ENCODE results near the gene NCAPH2. TPM values are rescaled to one million over a fixed set of nuclear protein-coding genes. Genes with fewer than 3 reads are reported as not detected.

The NCAPH2 gene
- total RNA-seq, 1 experiment from 2014 or later: 51.8 TPM

- no peak for DNase-seq (ENCODE audit: low spot score)
Observed at GRCh38 chr22:50571264-50572175, 63.5 kb downstream of the NCAPH2 start.

GRCh38 chr22:50572965-50573364, 64.9 kb downstream of the NCAPH2 start:
- no peak for DNase-seq (ENCODE audit: low spot score)

- DNase-seq (ENCODE audit: low spot score): no peak
Observed at GRCh38 chr22:50573491-50574382, 65.7 kb downstream of the NCAPH2 start.

- DNase-seq (ENCODE audit: low spot score): no peak
Observed at GRCh38 chr22:50574383-50574755, 66.3 kb downstream of the NCAPH2 start.

Other genes starting within 250 kb of the NCAPH2 start
- 31.4 and 32.2 TPM in 2 replicates for gene MAPK12, start 246.5 kb upstream of the NCAPH2 start, total RNA-seq (2014; rRNA removed; shearing (Covaris generic))
- 13.4 and 15.4 TPM in 2 replicates for gene MAPK11, start 237.8 kb upstream of the NCAPH2 start, total RNA-seq (2014; rRNA removed; shearing (Covaris generic))
- 64.9 and 65.0 TPM in 2 replicates for gene PLXNB2, start 200.6 kb upstream of the NCAPH2 start, total RNA-seq (2014; rRNA removed; shearing (Covaris generic))
- gene DENND6B, start 181.2 kb upstream of the NCAPH2 start, total RNA-seq (2014; rRNA removed; shearing (Covaris generic)): 1.2 and 2.9 TPM in 2 replicates
- gene PPP6R2, start 164.9 kb upstream of the NCAPH2 start, total RNA-seq (2014; rRNA removed; shearing (Covaris generic)): 28.0 and 36.6 TPM in 2 replicates
- gene SBF1, start 33.2 kb upstream of the NCAPH2 start, total RNA-seq (2014; rRNA removed; shearing (Covaris generic)): 43.0 and 48.2 TPM in 2 replicates
- gene ADM2, start 26.7 kb upstream of the NCAPH2 start, total RNA-seq (2014; rRNA removed; shearing (Covaris generic)): not detected in 2 replicates
- not detected in 2 replicates for gene MIOX, start 21.4 kb upstream of the NCAPH2 start, total RNA-seq (2014; rRNA removed; shearing (Covaris generic))
- 21.3 and 28.7 TPM in 2 replicates for gene LMF2, start 522 bp upstream of the NCAPH2 start, total RNA-seq (2014; rRNA removed; shearing (Covaris generic))
- gene SCO2, start 17.4 kb downstream of the NCAPH2 start, total RNA-seq (2014; rRNA removed; shearing (Covaris generic)): 8.0 and 9.5 TPM in 2 replicates
- 0.10 and 0.31 TPM in 2 replicates for gene TYMP, start 21.8 kb downstream of the NCAPH2 start, total RNA-seq (2014; rRNA removed; shearing (Covaris generic))
- gene KLHDC7B, start 37.7 kb downstream of the NCAPH2 start, total RNA-seq (2014; rRNA removed; shearing (Covaris generic)): 0.17 TPM in 1 of 2 replicates, not detected in the other
- 2.5 TPM in 1 of 2 replicates, not detected in the other for gene SYCE3, start 54.7 kb downstream of the NCAPH2 start, total RNA-seq (2014; rRNA removed; shearing (Covaris generic))
- gene CPT1B, start 70.2 kb downstream of the NCAPH2 start, total RNA-seq (2014; rRNA removed; shearing (Covaris generic)): 6.4 and 13.8 TPM in 2 replicates
- 27.9 and 30.7 TPM in 2 replicates for gene CHKB, start 74.6 kb downstream of the NCAPH2 start, total RNA-seq (2014; rRNA removed; shearing (Covaris generic))
- gene MAPK8IP2, start 92.6 kb downstream of the NCAPH2 start, total RNA-seq (2014; rRNA removed; shearing (Covaris generic)): 7.9 and 10.8 TPM in 2 replicates
- 12.8 and 14.3 TPM in 2 replicates for gene ARSA, start 119.9 kb downstream of the NCAPH2 start, total RNA-seq (2014; rRNA removed; shearing (Covaris generic))
- gene SHANK3, start 164.6 kb downstream of the NCAPH2 start, total RNA-seq (2014; rRNA removed; shearing (Covaris generic)): 0.84 and 0.98 TPM in 2 replicates
- gene ACR, start 230.0 kb downstream of the NCAPH2 start, total RNA-seq (2014; rRNA removed; shearing (Covaris generic)): not detected in 2 replicates